ENCODE data around the gene DHX8.
"Not testable (repeated sequence)": the region's sequence is repeated elsewhere in the genome, so short reads cannot be mapped to it uniquely, and the experiment has no call there.

DHX8 gene

DNA sequence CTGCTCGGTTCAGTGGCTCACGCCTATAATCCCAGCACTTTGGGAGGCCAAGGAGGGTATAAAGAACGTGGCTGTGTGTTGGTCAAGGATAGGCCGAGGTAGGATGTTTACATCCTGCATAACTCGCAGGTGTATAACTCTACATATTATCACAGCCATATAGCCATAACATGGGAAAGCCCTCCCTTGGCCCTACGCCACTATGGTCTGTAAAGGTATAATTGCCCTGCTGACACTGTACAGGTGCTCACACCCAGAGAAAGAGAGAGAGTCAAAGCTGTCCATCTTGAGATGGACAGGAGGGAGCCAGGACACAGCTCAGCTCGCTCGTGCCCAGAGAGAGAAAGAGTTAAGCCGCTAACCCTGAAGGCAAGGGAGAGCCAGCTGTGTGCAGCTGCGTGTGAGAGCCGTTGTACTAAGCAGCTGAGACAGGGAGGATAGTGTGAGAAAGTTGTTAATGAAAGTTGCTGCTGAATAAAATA, 30.4 kb upstream of the DHX8 start:
- TF ChIP-seq, protein P1, sequence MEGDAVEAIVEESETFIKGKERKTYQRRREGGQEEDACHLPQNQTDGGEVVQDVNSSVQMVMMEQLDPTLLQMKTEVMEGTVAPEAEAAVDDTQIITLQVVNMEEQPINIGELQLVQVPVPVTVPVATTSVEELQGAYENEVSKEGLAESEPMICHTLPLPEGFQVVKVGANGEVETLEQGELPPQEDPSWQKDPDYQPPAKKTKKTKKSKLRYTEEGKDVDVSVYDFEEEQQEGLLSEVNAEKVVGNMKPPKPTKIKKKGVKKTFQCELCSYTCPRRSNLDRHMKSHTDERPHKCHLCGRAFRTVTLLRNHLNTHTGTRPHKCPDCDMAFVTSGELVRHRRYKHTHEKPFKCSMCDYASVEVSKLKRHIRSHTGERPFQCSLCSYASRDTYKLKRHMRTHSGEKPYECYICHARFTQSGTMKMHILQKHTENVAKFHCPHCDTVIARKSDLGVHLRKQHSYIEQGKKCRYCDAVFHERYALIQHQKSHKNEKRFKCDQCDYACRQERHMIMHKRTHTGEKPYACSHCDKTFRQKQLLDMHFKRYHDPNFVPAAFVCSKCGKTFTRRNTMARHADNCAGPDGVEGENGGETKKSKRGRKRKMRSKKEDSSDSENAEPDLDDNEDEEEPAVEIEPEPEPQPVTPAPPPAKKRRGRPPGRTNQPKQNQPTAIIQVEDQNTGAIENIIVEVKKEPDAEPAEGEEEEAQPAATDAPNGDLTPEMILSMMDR (IDR thresholded peaks at IDR 0.05): no peak
- TF ChIP-seq ZFX (IDR thresholded peaks at IDR 0.05; ENCODE audit: borderline replicate concordance): no peak
- no peak overlapping the region for H3K27ac ChIP-seq

DNA sequence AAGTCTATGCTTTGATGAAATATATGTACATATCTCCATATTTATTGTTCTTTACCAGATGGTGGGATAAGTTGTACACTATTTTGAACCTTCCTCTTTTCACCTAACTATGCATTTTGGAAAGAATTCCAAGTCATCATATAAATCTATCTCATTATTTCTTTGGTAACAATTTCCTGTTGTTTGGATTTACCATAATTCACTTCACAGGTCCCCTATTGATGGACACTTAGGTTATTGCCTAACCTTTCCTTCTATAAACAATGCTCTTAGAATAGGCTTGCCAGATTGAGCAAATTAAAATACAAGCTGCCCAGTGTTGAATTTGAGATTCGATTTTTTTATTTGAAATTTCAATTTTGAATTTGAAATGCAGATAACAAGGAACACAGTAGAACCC, 28.9 kb upstream of the DHX8 start:
- no peak overlapping the region for H3K27ac ChIP-seq

DNA sequence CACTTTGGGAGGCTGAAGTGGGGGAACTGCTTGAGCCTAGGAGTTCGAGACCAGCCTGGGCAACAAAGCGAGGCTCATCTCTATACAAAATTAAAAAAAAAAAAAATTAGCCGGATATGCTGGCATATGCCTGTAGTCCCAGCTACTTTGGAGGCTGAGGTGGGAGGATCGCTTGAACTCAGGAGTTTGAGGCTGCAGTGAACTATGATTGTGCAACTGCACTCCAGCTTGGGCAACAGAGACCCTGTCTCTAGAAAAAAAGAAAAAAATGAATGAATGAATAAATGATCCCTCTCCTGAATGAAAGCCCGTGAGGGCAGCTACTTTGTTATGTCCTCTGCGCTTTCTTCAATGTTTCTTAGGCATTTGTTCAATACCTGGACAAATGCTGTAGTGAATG, 27.7 kb upstream of the DHX8 start:
- no peak for TF ChIP-seq ZFX (IDR thresholded peaks at IDR 0.05; ENCODE audit: borderline replicate concordance)
- TF ChIP-seq, protein P1 (IDR thresholded peaks at IDR 0.05): no peak
- no peak overlapping the region for H3K27ac ChIP-seq

More for the DNA sequence above, 28.9 kb upstream of the DHX8 start:
- TF ChIP-seq, protein P1 (IDR thresholded peaks at IDR 0.05): no peak
- TF ChIP-seq ZFX (IDR thresholded peaks at IDR 0.05; ENCODE audit: borderline replicate concordance): no peak

DNA sequence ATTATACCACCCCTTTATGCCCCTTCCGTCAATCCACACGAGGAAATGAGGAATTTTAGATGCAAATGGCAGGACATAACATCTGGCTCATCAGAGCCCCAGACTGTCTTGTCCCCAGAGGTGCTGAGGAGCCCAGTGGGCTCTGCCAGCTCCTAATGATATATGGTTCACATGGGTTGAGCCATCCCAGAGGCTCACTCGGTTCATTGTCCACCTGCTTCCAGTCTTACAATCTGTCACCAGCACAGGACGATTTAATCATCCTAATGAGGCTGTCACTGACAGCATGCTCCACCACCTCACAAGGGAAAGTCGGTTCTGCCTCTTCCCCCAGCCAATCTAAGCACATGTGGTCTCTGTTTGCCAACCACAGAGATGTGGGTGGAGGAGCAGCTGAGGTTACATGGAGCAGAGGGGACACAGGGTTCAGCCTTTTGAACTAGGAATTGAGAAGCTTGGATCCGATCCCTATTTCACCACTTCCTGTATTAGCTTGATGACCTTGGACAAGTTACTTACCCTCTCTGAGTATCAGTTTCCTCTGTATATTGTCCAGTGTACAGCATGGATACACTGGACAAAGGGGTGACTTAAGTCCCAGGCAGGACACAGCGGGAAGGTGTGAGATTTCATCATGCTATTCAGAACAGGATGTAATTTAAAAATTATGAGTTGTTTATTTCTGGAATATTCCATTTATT, 27.0 kb upstream of the DHX8 start:
- TF ChIP-seq ZFX (IDR thresholded peaks at IDR 0.05; ENCODE audit: borderline replicate concordance): no peak
- TF ChIP-seq, protein P1 (IDR thresholded peaks at IDR 0.05): no peak
- H3K27ac ChIP-seq: no peak overlapping the region

DNA sequence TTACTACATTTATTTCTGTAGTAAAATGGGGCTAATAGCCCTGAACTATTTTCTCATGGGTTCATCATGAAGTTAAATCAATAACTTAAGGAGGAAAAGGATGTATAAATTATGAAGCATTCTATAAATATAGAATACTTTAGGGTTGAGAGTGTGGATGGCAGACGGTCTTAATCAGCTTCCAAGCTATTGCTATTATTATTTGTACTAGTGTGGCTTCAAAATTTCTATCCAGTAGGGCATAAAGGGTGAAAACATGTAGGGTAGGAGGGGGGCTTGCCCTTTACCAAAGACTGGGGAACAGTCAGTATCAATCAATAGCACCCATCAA, 26.4 kb upstream of the DHX8 start:
- no peak overlapping the region for H3K27ac ChIP-seq
- TF ChIP-seq, protein P1 (IDR thresholded peaks at IDR 0.05): no peak
- TF ChIP-seq ZFX (IDR thresholded peaks at IDR 0.05; ENCODE audit: borderline replicate concordance): no peak

DNA sequence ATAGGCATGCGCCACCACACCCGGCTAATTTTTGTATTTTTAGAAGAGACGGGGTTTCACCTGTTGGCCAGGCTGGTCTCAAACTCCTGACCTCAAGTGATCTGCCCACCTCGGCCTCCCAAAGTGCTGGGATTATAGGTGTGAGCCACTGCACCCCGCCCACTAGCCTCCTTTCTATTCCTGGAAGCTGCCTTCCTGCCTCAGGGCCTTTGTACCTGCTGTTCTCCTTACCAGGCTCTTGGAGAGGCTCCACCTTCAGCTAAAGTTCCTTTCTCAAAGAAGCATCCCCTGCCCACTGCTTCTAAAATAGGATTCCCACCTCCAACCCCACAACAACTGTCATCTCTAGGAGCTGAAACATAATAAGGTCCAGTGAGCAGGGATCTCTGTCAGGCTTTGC, 23.9 kb upstream of the DHX8 start:
- H3K27ac ChIP-seq: not testable (repeated sequence)

DNA sequence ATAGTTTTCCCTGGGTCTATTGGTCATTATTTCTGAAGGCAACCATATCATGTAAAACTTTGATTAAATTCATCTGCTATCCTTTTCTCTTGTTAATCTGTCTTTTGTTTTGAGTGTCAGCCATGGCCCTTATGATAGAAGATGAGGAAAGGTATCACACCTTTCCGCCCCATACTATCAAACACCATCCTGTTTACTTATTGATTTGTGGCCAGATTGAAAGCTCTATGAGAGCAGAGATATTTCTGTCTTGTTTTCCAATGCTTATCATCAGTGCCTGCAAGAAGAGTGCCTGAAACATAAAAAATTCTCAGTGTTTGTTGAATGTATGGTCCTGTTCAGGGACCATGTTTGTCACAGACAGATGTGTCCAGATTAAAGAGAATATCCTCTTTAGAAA, 22.6 kb upstream of the DHX8 start:
- no peak overlapping the region for H3K27ac ChIP-seq
- TF ChIP-seq, protein P1 (IDR thresholded peaks at IDR 0.05): no peak
- no peak for TF ChIP-seq ZFX (IDR thresholded peaks at IDR 0.05; ENCODE audit: borderline replicate concordance)

DNA sequence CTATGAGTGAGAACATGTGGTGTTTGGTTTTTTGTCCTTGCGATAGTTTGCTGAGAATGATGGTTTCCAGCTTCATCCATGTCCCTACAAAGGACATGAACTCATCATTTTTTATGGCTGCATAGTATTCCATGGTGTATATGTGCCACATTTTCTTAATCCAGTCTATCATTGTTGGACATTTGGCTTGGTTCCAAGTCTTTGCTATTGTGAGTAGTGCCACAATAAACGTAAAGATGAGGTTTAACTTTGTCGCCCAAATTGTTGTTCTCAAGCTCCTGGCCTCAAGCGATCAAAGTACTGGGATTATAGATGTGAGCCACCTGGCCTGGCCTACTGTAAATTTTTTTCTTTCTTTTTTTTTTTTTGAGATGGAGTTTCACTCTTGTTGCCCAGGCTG, 21.2 kb upstream of the DHX8 start:
- not testable (repeated sequence) for H3K27ac ChIP-seq

Measured in 22Rv1 (cell line).